Fibroblast of lung (primary cell): ENCODE measurements around the gene SPTY2D1. TPM values are rescaled to one million over a fixed set of nuclear protein-coding genes. Genes with fewer than 3 reads are reported as not detected.

Experiments used
- DNase-seq, 2 donors: peaks; one replicate each; pipeline versions ENCODE4 v3.0.0 to v3.0.0-alpha.2; 2010; ENCODE audit warnings: low read depth in 2 of 2
- H2AFZ ChIP-seq: 2 replicates; pipeline ENCODE4 v1.5.1; 2012; ENCODE audit warnings: low read length, control low read depth, inconsistent platforms
- H3K27ac ChIP-seq: 2 replicates; pipeline ENCODE4 v1.5.1; 2011; ENCODE audit warnings: low read length, control low read depth; ENCODE audit not compliant: insufficient read depth
- H3K27me3 ChIP-seq: 2 replicates; pipeline ENCODE4 v1.5.1; 2011; ENCODE audit warnings: mild to moderate bottlenecking, low read length; ENCODE audit not compliant: control insufficient read depth, insufficient read depth
- H3K36me3 ChIP-seq: 2 replicates; pipeline ENCODE4 v1.5.1; 2011; ENCODE audit warnings: low read length; ENCODE audit not compliant: control insufficient read depth, insufficient read depth
- H3K4me1 ChIP-seq: 2 replicates; pipeline ENCODE4 v1.5.1; 2011; ENCODE audit warnings: low read length; ENCODE audit not compliant: control insufficient read depth, insufficient read depth; ENCODE audit errors: extremely low read depth
- H3K4me2 ChIP-seq: 2 replicates; pipeline ENCODE4 v1.5.1; 2011; ENCODE audit warnings: low read length, control low read depth; ENCODE audit not compliant: insufficient read depth; ENCODE audit errors: extremely low read depth
- H3K4me3 ChIP-seq, 4 experiments: fragments of 200-600 bp in 1 of 4; sonication (generic) in 1 of 4; replicated peaks in 1 of 4; 2 replicates each; pipeline ENCODE4 v1.5.1; 2011 to 2016; ENCODE audit warnings: low read length in 4 of 4, low read depth in 3 of 4, mild to moderate bottlenecking in 3 of 4, control low read depth in 2 of 4, inconsistent platforms in 1 of 4, mixed read lengths in 1 of 4; ENCODE audit not compliant: insufficient read depth in 1 of 4; ENCODE audit errors: control extremely low read depth in 1 of 4
- H3K79me2 ChIP-seq: 2 replicates; pipeline ENCODE4 v1.5.1; 2012; ENCODE audit warnings: mild to moderate bottlenecking, low read length, inconsistent platforms; ENCODE audit not compliant: control insufficient read depth, insufficient read depth
- H3K9ac ChIP-seq: 2 replicates; pipeline ENCODE4 v1.5.1; 2011; ENCODE audit warnings: mild to moderate bottlenecking, low read length, control low read depth; ENCODE audit not compliant: insufficient read depth
- H3K9me3 ChIP-seq: 2 replicates; pipeline ENCODE4 v1.5.1; 2012; ENCODE audit warnings: low read depth, low read length; ENCODE audit not compliant: control insufficient read depth, insufficient read depth
- H4K20me1 ChIP-seq: 2 replicates; pipeline ENCODE4 v1.5.1; 2011; ENCODE audit warnings: low read length; ENCODE audit not compliant: control insufficient read depth, insufficient read depth; ENCODE audit errors: extremely low read depth
- EZH2 ChIP-seq: IDR thresholded peaks from 2 replicates; pipeline ENCODE4 v1.5.1; 2012; ENCODE audit warnings: low read length, control low read depth, mild to moderate bottlenecking; ENCODE audit errors: missing control alignments
- polyA plus RNA-seq, 2 donors: library from polyadenylated mRNA; depleted of rRNA in 1 of 2; stranded (reverse) in 1 of 2; unstranded in 1 of 2; fragments of >200 nt; gene quantifications; 2 replicates each; pipeline ENCODE4 v1.2.1, GENCODE V29; 2011 to 2012; ENCODE audit warnings: missing spikeins in 1 of 2
- total RNA-seq: library from RNA; depleted of rRNA; stranded (reverse); fragments of >200 nt; gene quantifications from 2 replicates; pipeline ENCODE4 v1.2.1, GENCODE V29; 2014
- TF ChIP-seq, protein P1 (sequence below), 2 donors: IDR thresholded peaks in 1 of 2; conservative IDR thresholded peaks in 1 of 2; 1 replicate in 1 of 2; 2 replicates in 1 of 2; pipeline ENCODE4 v1.5.1; 2011 to 2012; ENCODE audit warnings: low read length in 2 of 2, control low read depth in 1 of 2, inconsistent platforms in 1 of 2, low read depth in 1 of 2, mild to moderate bottlenecking in 1 of 2

SPTY2D1 gene
- total and polyA plus RNA-seq, 2 donors (not counting 1 experiment from before 2014, with no cell fraction given): 14.0 to 23.8 TPM

DNA sequence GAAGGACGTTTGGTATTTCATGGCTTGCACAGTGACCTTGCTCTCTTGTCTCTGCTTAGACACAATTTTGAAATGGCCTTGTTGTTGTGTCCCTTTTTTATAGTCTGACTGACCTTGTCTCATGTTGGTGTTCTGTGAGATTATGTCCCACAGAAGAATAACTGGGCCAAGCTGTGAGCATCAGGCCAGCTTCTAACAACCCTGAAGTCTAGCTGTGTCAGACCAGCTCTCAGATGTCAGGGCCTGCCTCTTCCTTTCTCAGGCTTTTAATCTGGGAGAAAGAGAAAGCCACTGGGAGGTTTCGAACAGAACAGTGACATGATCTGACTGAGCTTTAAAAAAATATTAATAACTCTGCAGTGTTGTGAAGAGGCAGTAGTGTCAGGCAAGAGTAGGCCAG is 43.6 kb downstream of the SPTY2D1 start:
- H3K4me1 ChIP-seq: peaks cover 8% of the 10 kb centered on the region
- no peak overlapping the region for H3K4me2 ChIP-seq
- H3K36me3 ChIP-seq: no peaks in the 10 kb centered on the region
- no peak overlapping the region for H2AFZ ChIP-seq
- H3K4me3 ChIP-seq: peak overlapping the region in 1 of 4 experiments; percentile 20
- no peaks in the 10 kb centered on the region for H3K9me3 ChIP-seq
- H3K27me3 ChIP-seq: no peaks in the 10 kb centered on the region
- H3K27ac ChIP-seq: no peak overlapping the region
- no peak for TF ChIP-seq EZH2
- TF ChIP-seq, protein P1, sequence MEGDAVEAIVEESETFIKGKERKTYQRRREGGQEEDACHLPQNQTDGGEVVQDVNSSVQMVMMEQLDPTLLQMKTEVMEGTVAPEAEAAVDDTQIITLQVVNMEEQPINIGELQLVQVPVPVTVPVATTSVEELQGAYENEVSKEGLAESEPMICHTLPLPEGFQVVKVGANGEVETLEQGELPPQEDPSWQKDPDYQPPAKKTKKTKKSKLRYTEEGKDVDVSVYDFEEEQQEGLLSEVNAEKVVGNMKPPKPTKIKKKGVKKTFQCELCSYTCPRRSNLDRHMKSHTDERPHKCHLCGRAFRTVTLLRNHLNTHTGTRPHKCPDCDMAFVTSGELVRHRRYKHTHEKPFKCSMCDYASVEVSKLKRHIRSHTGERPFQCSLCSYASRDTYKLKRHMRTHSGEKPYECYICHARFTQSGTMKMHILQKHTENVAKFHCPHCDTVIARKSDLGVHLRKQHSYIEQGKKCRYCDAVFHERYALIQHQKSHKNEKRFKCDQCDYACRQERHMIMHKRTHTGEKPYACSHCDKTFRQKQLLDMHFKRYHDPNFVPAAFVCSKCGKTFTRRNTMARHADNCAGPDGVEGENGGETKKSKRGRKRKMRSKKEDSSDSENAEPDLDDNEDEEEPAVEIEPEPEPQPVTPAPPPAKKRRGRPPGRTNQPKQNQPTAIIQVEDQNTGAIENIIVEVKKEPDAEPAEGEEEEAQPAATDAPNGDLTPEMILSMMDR (conservative IDR thresholded peaks at IDR 0.05 in 1 of 2, IDR thresholded peaks at IDR 0.05 in 1 of 2; ENCODE audit: low read depth in 1 of 2, low read length in 2 of 2): no peak
- no peaks in the 10 kb centered on the region for H4K20me1 ChIP-seq
- DNase-seq: no peak
- no peak overlapping the region for H3K9ac ChIP-seq
- peaks cover 29% of the 10 kb centered on the region for H3K79me2 ChIP-seq

DNA sequence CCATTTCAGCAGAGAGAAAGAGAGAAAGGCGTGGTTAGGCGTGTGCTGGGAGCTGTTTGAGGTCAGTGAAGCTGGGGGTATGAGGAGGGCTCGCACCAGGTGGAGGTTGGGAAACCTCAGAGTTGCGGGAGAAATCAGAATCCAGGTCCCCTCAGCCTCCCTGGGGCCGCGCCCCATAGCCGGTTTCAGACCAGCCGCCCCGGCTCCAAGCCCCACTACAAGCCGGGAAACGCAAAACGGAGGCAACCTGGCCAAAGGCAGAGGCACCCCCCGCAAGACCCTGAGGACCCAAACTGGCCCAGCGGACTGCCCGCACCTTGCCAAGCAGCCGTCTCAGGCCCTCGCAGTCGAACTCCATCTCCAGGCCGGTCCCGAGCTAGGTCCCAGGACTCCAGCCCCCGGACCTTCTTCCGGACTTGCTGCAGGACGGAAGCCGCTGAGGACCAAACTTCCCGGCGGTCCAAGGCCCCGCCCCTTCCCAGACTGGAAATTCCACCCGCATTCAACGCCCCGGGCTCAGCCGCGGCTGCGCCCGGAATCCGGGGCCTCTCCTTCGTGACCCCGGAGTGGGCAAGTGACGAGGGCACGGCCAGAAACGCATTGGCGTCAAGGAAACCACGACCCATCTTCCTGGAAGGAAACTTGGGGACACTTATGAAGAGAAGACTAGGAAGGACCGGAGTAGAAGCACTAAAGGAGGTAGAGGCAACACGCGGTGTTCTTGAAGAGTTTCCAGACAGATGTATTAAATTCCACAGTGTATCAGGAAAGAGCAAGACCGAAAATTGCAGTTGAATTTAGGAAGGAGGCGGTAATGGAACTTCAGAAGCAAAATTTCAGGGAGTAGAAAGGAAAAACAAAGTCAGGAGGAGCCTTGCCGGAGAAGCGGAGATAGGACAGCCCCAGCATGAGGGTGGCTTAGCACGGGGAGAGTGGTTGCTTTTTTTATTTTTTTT is 45.6 kb downstream of the SPTY2D1 start, which contains the start of gene UEVLD:
UEVLD (minus strand) TSS at position 438 of the 956 bp plus-strand sequence; CDS start at position 358, 80 bp downstream.
- Histone ChIP-seq H3K4me3 (peak within 1 kb of the TSS; percentile 91 to 96 (median 92)), H3K27me3 (no peaks in the 10 kb centered on the region), H4K20me1 (no peaks in the 10 kb centered on the region), H3K36me3 (no peaks in the 10 kb centered on the region), H2AFZ (peak within 1 kb of the TSS; percentile 96), H3K79me2 (peaks cover 31% of the 10 kb centered on the region), H3K4me1 (peaks cover 8% of the 10 kb centered on the region), H3K27ac (peak within 1 kb of the TSS; percentile 85), H3K4me2 (peak within 1 kb of the TSS; percentile 100), H3K9ac (peak within 1 kb of the TSS; percentile 94), H3K9me3 (no peaks in the 10 kb centered on the region)
- DNase-seq: peak; percentile 92
- no peak for TF ChIP-seq EZH2
- TF ChIP-seq, protein P1 (conservative IDR thresholded peaks at IDR 0.05 in 1 of 2, IDR thresholded peaks at IDR 0.05 in 1 of 2; ENCODE audit: low read depth in 1 of 2, low read length in 2 of 2): no peak

DNA sequence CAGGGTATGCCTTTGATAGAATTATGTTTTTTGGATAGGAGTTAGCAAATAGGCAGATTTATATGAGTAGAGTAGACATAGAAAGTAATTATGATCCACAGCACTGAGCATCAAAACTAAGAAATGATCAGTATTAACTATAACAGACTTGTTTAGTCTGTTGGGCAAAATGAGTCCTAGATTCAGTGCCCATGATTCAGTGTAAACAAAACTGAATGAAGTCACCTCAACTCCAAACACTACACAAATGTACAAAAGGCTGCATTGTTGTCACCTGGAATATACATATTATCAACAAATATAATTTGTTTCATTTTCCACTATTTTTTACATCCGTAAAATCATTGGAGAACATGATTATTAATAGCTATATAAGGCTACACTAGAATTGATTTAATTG is 52.3 kb downstream of the SPTY2D1 start:
- H3K4me1 ChIP-seq: no peaks in the 10 kb centered on the region
- no peak overlapping the region for H3K27ac ChIP-seq
- no peak for DNase-seq
- no peak overlapping the region for H2AFZ ChIP-seq
- no peak overlapping the region for H3K4me2 ChIP-seq
- H3K27me3 ChIP-seq: no peaks in the 10 kb centered on the region
- H3K9me3 ChIP-seq: no peaks in the 10 kb centered on the region
- H3K36me3 ChIP-seq: no peaks in the 10 kb centered on the region
- H3K79me2 ChIP-seq: peaks cover 4% of the 10 kb centered on the region
- H3K4me3 ChIP-seq: no peak overlapping the region
- TF ChIP-seq, protein P1 (conservative IDR thresholded peaks at IDR 0.05 in 1 of 2, IDR thresholded peaks at IDR 0.05 in 1 of 2; ENCODE audit: low read depth in 1 of 2, low read length in 2 of 2): no peak
- TF ChIP-seq EZH2: no peak
- H3K9ac ChIP-seq: no peak overlapping the region
- H4K20me1 ChIP-seq: no peaks in the 10 kb centered on the region
